Limb (tissue), 2 donors: ENCODE measurements around the gene ITGA11.

Experiments used
- DNase-seq, 2 donors: peaks; one replicate each; pipeline ENCODE4 v3.0.0-alpha.2; 2016; ENCODE audit errors: extremely low spot score in 2 of 2

ITGA11 gene

GRCh38 chr15:68424754-68425390, 7.1 kb downstream of the ITGA11 start:
- no peak for DNase-seq

GRCh38 chr15:68423359-68424296, 8.3 kb downstream of the ITGA11 start:
- peak in 1 of 2 donors; percentile 3 for DNase-seq

DNA sequence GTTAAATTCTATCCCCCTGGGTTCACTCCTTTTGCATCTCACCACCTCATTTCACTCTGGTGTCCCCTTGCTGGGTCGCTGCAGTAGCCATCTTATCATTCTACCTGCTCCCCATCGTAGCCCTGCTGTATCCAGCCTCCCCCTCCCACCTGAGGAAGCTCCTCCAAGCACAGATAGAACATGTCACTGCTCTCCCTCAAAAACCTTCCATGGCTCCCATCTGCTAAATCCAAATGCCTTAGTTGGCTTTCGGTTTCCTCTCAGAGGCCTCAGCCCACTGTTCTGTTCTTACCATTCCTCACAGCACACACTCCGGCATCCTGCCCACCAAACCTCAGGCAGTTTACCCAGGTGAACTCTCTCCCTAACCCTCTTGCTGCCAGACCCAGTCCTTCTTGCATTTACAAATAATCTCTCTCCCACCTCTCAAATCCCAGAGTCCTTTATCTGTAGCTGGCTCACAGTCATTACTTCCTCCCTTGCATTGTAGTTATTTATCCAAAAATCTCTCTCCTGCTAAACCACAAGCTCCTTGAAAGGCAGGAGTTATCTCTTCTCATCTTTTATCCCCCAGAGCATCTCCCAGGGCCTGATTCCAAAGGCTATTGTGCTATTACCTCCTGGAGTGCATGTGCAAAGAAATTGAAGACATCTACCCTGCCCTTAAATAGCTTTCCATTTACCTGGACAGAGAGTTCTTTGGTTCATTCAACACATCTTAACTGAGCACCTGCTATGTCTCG, 9.4 kb downstream of the ITGA11 start:
- DNase-seq, result peak in 1 of 2 donors; percentile 2

DNA sequence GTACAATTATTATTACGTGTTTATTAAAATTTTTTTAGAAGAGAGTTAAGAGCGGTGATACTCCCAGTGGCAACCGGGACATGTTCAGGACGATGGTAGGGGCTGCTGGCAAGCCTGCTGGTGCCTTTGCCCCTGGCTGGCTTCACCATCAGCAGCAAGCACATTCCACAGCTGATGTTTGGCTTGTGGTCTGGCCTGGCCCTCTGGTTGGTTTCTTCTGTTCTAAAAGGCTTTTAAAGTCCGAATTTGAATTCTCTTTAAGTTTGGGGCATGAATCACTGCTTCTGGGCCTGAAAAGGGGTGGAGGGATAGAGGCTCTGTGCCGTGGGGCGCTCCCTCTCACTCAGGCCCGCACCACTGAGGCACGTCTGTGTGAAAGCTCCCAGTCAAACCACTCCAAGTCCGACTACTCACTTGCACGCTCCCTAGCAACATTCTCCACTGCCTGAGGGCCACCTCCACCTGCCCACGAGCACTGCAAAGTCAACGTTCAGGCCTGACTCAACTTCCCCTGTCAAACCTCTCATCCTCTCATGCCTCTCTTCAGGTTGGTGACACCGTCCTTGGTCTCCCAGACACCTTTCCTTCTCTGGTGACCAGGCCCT, 10.1 kb downstream of the ITGA11 start:
- DNase-seq, result peak in 1 of 2 donors; percentile 10

DNA sequence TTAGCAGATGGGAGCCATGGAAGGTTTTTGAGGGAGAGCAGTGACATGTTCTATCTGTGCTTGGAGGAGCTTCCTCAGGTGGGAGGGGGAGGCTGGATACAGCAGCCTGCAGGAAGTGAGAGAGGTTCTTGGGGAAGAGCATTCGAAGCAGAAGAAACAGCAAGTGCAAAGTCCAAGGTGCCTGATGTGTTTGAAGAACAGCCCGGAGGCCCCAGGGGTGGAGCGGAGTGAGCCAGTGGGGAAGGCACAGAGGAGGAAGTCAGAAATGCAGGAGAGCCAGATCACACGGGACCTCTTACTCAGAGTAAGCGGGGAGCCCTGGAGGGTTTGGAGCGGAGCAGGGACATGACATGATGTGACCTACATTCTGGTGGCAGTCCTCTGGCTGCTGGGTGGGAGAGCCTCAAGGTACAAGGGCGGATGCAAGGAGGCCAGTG, 10.8 kb downstream of the ITGA11 start:
- peak in 1 of 2 donors; percentile 21 for DNase-seq

- DNase-seq, result no peak
Observed at GRCh38 chr15:68420186-68420684, 11.7 kb downstream of the ITGA11 start.

GRCh38 chr15:68419301-68420175, 12.4 kb downstream of the ITGA11 start:
- peak in 1 of 2 donors; percentile 11 for DNase-seq

GRCh38 chr15:68418611-68419161, 13.3 kb downstream of the ITGA11 start:
- peak; percentile 44 to 61 for DNase-seq

GRCh38 chr15:68417897-68418296, 14.1 kb downstream of the ITGA11 start:
- peak in 1 of 2 donors; percentile 4 for DNase-seq

DNA sequence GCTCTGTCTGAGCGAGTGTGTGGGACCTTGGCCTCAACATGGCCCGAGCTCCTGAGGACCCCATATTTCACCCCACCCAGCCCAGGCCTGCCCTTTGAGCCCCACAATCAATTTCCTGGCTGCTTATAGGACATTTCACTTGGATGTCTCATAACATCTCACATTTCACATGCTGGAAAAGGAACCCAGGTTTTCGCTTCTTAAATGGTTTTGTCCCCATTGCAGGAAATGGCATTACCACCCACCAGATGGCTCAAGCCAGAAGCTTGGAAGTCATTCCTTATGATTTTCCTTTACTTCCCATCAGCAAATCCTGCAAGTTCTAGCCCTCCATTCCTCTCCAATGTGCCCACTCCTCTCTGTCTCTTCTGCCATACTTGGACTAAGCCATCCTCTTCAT, 14.9 kb downstream of the ITGA11 start:
- peak in 1 of 2 donors; percentile 4 for DNase-seq

DNA sequence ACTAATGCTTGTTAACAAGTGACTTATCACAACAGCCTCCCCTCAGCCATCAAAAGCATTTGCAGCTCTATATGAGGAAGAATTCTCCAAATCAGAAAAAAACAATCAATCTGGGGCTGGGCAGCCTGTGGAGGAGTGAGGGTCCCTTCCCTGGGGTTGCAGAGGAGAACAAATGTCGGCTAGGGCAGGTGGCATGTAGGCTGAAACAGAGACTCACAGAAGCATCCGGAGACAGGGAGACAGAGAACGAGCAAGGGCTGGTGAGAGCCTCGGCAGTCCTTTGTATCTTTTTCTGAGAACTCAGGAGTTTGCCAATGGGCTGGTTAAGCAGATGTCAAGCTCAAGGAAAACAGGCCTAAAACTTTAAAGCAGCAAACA, 15.8 kb downstream of the ITGA11 start:
- DNase-seq, result peak in 1 of 2 donors; percentile 9

GRCh38 chr15:68415501-68416157, 16.3 kb downstream of the ITGA11 start:
- DNase-seq, result peak in 1 of 2 donors; percentile 13

- peak in 1 of 2 donors; percentile 10 for DNase-seq
Observed at GRCh38 chr15:68415061-68415460, 16.9 kb downstream of the ITGA11 start.

- DNase-seq, result peak in 1 of 2 donors; percentile 9
Observed at GRCh38 chr15:68414591-68414990, 17.4 kb downstream of the ITGA11 start.

DNA sequence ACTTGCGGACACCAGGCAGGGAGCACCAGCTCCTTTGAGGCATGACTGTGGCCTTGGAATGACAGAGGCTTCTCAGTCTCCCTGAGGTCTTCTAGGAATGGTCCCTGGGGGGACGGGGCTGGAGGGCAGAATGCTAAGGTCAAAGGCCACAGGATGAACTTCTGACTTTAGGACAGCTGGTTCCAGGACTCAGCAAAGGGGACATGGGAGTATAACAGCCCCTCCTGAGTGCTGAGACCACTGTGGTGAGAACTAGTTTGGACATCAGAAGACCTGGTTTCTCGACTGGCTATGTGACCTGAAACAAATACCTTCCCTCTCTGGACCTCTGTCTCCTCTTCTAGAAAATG, 17.8 kb downstream of the ITGA11 start:
- DNase-seq, result peak in 1 of 2 donors; percentile 16

GRCh38 chr15:68413363-68414205, 18.4 kb downstream of the ITGA11 start:
- peak; percentile 48 to 57 for DNase-seq

GRCh38 chr15:68412218-68412617, 19.7 kb downstream of the ITGA11 start:
- peak in 1 of 2 donors; percentile 7 for DNase-seq

DNA sequence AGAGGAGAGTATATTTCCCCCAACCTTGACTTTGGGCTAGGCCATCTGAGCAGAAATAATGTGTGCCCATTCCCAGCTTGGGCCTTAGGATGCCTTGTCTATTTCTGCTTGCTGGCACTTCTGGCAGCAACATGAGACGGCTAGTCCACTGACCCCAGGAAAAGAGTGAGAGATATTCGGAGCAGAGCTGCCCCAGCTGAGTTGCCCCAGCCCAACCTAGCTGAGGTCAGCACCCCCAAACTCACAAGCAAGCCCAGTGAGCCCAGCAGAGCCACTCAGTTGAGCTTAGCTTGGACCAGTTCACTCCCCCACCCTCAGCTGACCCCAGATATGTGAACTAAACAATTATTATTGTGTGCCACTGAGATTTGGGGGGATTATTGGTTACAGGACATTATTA, 20.2 kb downstream of the ITGA11 start:
- no peak for DNase-seq

DNA sequence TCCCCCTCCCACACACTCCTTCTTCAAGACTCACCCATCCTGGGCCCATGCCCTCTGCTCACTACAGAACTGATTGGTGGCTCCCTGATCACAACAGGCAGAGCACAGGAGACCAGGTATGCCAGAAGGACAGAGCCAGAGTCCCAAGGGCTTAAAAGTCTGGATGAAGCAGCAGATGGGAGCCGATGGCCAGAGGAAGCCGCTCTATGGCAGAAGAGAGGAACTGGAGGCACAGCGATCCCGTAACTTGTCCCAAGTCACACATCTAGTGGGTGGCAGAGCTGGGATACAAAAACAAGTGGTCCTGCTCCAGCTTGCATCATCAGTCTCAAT, 20.7 kb downstream of the ITGA11 start:
- DNase-seq, result peak in 1 of 2 donors; percentile 6
